OCI-LY1 (cell line): ENCODE measurements around the gene RASSF4.
"Not testable (repeated sequence)": the region's sequence is repeated elsewhere in the genome, so short reads cannot be mapped to it uniquely, and the experiment has no call there.

Source experiments
- CTCF ChIP-seq: fragments of 200-600 bp; sonication (generic), shearing (Covaris generic); IDR thresholded peaks from 2 replicates; pipeline ENCODE4 v1.5.1; 2017; ENCODE audit warnings: mild to moderate bottlenecking, antibody characterized with exemption, low read length, moderate library complexity, mixed read lengths
- EZH2 ChIP-seq: fragments of 200-600 bp; sonication (generic), shearing (Covaris generic); IDR thresholded peaks from 2 replicates; pipeline ENCODE4 v1.8.0; 2017; ENCODE audit warnings: borderline replicate concordance, mixed run types, mild to moderate bottlenecking, antibody characterized with exemption, low read length, moderate library complexity, mixed read lengths

GRCh38 chr10:45014557-45014956, 55.0 kb downstream of the RASSF4 start:
- not testable (repeated sequence) for TF ChIP-seq CTCF, EZH2
